HG03039 (cell line): ENCODE measurements around the gene PROKR1.
"Not testable (repeated sequence)": the region's sequence is repeated elsewhere in the genome, so short reads cannot be mapped to it uniquely, and the experiment has no call there.

Source experiments
- ATAC-seq: cut with Tn5 transposase; IDR thresholded peaks from one replicate; pipeline ENCODE4 v1.9.1; 2021; ENCODE audit warnings: mild to moderate bottlenecking, moderate library complexity; ENCODE audit not compliant: unreplicated experiment

Gene PROKR1

GRCh38 chr2:68643011-68643873 is at the start of gene PROKR1:
PROKR1 (plus strand) TSS chr2:68643579; CDS start chr2:68645822, 2,243 bp downstream.
- ATAC-seq = no peak

GRCh38 chr2:68594041-68594440 is 49.3 kb upstream of the PROKR1 start:
- ATAC-seq = no peak

- ATAC-seq = no peak
Observed at GRCh38 chr2:68594674-68595492, 48.5 kb upstream of the PROKR1 start.

- ATAC-seq = not testable (repeated sequence)
Observed at GRCh38 chr2:68595493-68595785, 47.9 kb upstream of the PROKR1 start.

- not testable (repeated sequence) for ATAC-seq
Observed at GRCh38 chr2:68600495-68600894, 42.9 kb upstream of the PROKR1 start.

- no peak for ATAC-seq
Observed at GRCh38 chr2:68603059-68603458, 40.3 kb upstream of the PROKR1 start.

GRCh38 chr2:68604077-68604476 is 39.3 kb upstream of the PROKR1 start:
- ATAC-seq = no peak

GRCh38 chr2:68605939-68606338 is 37.4 kb upstream of the PROKR1 start:
- ATAC-seq = no peak

GRCh38 chr2:68606759-68607158 is 36.6 kb upstream of the PROKR1 start:
- no peak for ATAC-seq

GRCh38 chr2:68607837-68608236 is 35.5 kb upstream of the PROKR1 start:
- no peak for ATAC-seq

- ATAC-seq = no peak
Observed at GRCh38 chr2:68612765-68613519, 30.4 kb upstream of the PROKR1 start.

- ATAC-seq = no peak
Observed at GRCh38 chr2:68620772-68621171, 22.6 kb upstream of the PROKR1 start.

- ATAC-seq = no peak
Observed at GRCh38 chr2:68623820-68624219, 19.6 kb upstream of the PROKR1 start.

GRCh38 chr2:68627615-68628014 is 15.8 kb upstream of the PROKR1 start:
- no peak for ATAC-seq

- ATAC-seq = no peak
Observed at GRCh38 chr2:68632021-68632420, 11.4 kb upstream of the PROKR1 start.

- no peak for ATAC-seq
Observed at GRCh38 chr2:68637047-68637446, 6.3 kb upstream of the PROKR1 start.

GRCh38 chr2:68643874-68644485 is 601 bp downstream of the PROKR1 start:
- no peak for ATAC-seq

GRCh38 chr2:68645523-68645922 is 2.1 kb downstream of the PROKR1 start:
- no peak for ATAC-seq

- no peak for ATAC-seq
Observed at GRCh38 chr2:68646303-68646702, 2.9 kb downstream of the PROKR1 start.

GRCh38 chr2:68650645-68651044 is 7.3 kb downstream of the PROKR1 start:
- no peak for ATAC-seq

- ATAC-seq = no peak
Observed at GRCh38 chr2:68653034-68653433, 9.7 kb downstream of the PROKR1 start.
